HG03095 (cell line): ENCODE data around the gene CFAP97.
"Not testable (repeated sequence)": the region's sequence is repeated elsewhere in the genome, so short reads cannot be mapped to it uniquely, and the experiment has no call there.

Experiments used
- ATAC-seq: cut with Tn5 transposase; IDR thresholded peaks from one replicate; pipeline ENCODE4 v1.9.1; 2021; ENCODE audit warnings: moderate library complexity; ENCODE audit not compliant: unreplicated experiment

CFAP97 gene

DNA sequence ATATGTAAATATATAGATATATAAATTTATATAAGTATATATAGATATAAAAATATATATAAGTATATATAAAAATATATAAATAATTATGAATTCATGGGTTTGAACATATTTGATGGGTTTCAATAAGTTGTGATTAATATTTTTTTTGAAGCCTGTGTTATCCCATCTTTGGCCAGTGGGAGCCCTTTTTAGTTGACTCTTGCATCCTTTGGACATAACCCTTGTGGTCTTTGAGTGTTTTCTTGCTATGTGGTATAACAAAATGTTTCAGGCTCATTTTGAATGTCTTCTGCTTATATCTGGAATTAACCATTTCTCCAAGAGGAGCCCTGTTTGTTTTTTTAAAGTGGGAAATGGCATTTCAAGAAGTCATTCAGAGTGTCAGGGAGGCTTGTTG is 20.8 kb upstream of the CFAP97 start:
- ATAC-seq = no peak

DNA sequence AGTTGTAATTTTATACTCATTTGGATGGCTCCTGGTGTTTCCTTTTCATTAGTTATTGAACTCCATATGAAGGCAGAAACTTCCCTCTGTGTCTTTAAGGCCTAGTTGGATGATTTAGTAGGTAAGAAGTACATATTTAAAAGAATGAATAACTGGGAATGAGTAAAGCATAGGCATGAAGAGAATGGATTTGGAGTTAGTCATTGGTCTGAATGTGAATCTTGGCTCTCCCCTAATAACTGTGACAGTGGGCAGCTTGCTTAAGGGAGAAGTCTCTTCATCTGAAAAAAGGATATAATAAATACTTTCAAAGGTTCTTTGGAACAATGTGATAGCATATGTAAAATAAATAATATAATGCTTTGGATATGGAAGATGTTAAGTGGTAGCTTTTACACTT is 18.8 kb upstream of the CFAP97 start:
- ATAC-seq = no peak

DNA sequence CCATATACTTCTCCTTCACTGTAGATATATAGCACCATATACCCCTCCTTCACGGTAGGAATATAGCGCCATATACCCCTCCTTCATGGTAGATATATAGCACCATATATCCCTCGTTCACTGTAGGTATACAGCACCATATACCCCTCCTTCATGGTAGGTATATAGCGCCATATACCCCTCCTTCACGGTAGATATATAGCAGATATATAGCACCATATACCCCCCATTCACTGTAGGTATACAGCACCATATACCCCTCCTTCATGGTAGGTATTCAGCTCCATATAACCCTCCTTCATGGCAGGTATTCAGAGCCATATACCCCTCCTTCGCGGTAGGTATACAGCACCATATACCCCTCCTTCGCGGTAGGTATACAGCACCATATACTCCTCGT is 18.1 kb upstream of the CFAP97 start:
- ATAC-seq = no peak

DNA sequence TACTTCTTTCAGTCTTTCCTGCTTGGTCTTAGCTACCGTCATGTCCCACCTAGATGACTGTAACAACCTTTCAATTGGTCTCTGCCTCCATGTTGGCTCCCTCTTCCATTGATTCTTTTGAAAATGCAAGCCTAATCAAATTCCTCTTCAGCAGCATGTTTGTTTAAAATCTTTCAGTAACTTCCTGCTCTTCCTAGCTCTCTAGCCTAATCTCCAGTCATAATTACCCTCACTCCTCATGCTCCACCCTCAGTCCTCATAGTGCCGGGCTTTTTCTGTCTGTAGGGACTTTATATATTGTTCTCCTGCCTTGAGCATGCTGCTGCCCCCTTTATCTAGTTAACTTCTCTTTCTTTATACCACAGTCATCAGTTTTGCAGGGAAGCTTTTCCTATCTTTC is 17.7 kb upstream of the CFAP97 start:
- ATAC-seq = no peak

DNA sequence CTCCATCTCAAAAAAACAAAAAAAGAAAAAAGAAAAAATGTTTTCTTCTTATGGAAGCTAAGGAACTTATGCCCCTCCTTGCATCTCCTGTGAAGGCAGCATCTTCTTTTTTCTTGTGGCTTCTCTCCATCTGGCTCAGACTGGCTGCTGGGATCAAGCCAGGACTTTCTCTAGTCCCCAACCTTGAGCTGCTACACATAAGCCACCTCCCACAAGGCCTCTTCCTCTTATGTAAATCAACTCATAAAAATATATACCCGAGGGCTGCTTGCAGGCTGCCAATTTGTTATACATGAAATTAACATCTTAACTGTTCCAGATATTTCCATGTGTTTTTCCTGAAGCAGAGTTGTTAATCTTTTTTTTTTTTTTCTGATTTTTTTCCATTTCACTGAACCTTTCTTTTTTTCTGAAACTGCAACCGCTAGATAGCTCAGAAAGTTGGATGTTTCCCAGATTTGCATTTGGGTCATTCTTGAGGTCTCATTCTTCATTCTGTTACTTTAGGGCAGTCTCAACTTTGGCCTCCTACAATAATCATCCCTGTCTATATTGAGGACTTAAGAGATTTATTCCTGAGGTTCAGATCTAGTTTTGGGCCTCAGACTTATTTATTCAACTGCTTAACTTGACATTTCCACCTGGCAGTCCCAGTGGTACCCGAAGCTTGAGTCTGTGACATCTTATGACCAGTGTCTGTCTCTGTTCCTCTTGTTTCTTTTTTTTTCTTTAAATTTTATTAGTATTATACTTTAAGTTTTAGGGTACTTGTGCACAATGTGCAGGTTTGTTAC is 15.9 kb upstream of the CFAP97 start:
- ATAC-seq = peak; percentile 61

DNA sequence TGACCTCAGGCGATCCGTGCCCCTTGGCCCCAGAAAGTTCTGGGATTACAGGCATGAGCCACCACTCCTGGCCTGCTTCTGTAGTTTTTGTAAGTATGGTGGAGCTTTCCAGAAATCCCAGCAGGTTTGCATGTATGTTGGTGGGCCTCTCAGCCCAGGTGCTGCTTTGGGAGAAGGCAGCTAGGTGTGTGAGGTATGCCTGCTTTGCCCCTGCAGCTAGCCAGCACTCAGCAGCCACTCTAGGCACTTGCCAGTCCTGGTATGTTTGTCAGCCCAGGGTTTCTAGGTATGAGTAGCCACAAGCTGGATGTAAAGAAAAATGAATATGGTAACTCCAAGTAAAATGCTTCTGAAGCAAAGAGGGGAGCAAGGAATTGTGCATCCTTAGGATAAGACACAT is 14.5 kb upstream of the CFAP97 start:
- no peak for ATAC-seq

DNA sequence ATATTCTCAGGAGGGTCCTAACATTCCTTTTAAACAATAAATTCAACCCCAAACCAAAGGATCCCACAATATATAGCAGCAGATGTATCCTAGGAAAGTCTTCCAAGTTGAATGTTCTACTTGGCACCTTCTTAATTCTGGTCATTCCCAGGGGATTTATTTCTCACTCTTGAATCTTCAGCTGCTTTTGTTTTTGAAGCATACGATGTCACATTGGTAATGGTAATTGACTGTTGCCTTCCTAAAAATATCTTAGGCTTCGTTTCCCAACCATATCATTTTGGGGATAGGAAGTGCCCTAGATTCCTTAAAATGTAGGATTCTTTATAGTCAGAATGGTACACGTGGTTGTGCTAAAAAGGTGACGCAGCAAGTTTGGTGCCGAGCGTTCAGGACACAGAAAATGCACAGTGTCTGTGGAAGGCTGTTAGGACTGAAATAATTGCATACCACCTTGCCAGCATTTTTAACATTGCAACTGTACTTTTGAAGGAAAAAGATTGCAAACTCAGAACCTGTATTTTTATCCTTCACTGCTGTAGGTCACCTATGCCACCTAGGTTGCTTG is 13.7 kb upstream of the CFAP97 start:
- ATAC-seq = no peak

DNA sequence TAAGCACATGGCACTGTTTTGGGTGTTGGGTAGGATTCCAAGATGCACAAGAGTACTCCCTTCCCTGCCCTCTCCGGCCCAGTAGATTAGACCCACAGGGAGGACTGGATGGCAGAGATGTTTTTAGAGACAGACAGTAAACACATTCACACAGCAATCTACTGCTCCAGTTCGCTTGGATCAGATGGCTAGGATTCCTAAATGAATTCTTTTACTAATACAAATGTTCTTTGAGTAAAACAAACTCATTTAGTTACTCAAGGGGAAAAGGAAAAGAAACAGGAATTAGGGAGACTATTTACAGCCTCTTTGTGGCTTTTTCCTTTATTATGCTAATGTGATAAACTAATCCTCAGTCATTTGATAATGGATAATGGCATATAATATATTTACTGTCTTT is 11.5 kb upstream of the CFAP97 start:
- ATAC-seq = no peak

DNA sequence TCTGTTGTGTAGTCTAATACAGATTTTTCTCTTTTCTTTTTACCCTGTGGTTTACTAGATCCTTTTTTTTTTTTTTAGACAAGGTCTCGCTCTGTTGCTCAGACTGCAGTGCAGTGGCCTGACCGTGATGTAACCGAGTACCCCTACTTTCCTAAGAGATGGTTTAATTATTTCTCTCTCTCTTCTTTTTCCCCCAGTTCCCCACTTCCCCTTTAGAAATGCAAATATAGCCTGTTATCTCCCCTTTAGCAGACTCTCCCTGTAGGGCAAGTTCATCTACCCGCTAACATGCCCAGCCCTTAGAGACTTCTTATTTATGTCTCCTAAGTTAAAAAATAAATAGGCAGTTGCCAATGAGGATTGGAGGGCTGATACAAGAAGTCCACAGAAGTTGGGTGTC is 10.1 kb upstream of the CFAP97 start:
- peak; percentile 43 for ATAC-seq

DNA sequence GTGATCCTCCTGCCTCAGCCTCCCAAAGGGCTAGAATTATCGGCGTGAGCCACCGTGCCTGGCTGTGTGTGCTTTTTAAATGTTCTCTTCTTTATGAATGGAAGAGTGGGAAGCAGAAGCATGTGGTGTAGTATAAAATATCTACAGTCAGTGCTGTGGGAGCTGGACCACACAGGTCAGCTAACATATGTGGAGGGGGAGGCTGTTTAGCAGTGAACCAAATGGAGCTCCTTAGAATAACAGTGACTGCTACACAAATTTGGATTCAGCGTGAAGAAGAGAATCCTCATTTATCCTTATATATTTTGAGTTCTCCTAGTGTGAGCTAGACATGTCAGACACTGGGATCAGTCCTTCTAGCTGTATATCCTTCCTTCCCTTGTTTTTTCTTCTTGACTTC is 8.8 kb upstream of the CFAP97 start:
- ATAC-seq = no peak

DNA sequence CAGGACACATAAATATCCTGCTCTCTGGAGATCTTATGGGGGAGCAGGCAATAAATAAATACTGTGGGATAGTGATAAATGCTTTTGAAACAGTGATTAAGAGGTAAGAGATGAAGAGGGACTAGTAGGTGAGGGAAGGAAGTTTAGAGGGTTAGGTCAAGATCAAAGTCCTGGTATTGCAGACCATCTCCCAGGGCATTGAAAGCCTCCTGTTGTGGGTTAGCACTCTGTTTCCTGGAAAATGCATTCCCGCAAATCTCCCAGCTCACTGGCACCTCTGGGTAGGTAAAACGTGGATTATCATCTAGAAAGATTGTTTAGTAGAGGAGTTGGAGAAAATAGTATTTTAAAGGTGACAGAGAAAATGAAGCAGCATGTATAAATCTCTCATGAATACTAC is 7.8 kb upstream of the CFAP97 start:
- ATAC-seq = no peak

DNA sequence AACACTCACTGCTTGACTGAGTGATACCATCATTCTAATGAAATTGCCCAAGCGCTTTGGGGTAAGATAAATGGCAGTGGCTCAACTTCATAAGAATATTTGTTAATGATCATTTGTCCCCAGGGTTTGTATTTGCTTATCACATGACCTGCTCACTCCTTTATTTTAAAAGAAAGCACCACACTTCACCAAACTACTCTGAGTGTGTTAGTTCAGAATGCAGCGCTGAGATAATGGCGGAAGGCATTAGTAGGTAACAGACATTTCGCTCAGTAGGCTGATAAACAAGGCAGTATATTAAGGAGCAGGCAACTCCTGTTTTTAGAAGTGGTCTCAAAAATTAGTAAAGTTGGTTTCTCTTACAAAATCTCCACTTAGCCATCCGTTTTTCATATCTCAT is 7.2 kb upstream of the CFAP97 start:
- no peak for ATAC-seq

DNA sequence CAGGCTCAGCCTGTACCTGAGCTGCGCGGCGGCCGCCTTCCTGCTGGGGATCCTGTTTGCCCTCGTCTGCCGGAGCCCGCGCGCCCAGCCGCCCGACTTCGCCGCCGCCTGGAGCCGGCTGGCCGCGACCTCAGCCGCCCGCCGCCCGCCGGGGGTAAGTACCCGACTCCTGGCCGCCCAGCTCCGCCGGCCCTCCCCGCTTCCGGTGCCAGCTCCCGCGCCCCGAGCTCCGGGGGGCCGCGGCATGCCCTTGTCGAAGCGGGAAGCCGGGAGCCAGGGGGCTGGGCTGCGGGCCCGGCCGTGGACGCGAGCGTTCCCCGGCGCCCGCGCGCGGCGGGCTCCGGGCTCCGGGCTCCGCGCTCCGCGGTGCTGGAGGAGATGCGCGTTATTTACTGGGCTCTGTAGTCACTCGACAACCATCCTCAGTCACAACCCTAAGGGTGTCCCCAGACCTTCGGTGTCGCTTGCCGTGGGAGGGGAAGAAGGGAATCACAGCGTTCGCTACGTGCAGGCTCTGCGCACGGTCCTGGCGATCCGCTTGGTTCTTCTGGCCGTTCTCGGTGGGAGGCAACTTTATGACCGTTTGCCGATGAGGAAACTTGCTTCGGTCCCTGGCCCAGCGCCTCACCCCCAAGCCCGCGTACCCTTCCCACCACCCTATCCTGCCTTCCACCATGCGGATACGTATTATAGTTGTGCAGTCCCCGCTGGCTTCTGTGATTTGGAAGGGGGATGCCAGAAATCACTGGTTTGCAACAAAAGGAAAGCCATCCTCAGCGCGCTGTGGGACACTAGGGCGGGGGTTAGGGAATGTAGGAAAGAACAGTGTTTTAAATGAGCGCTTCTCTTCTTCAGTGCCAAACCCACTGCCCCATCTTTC is 6.5 kb upstream of the CFAP97 start:
- peak; percentile 2 for ATAC-seq

DNA sequence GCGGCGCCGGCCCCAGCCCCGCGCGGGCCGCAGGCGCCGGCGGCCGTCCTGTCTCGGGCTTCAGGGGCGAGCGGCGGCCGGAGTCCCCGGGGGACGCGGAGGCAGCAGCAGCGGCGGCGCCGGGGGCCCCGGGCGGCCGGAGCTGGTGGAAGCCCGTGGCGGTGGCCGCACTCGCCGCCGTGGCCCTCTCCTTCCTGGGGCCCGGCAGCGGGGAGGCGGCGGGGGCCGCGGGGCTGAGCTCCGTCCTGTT is 6.0 kb upstream of the CFAP97 start:
- ATAC-seq = peak; percentile 9

DNA sequence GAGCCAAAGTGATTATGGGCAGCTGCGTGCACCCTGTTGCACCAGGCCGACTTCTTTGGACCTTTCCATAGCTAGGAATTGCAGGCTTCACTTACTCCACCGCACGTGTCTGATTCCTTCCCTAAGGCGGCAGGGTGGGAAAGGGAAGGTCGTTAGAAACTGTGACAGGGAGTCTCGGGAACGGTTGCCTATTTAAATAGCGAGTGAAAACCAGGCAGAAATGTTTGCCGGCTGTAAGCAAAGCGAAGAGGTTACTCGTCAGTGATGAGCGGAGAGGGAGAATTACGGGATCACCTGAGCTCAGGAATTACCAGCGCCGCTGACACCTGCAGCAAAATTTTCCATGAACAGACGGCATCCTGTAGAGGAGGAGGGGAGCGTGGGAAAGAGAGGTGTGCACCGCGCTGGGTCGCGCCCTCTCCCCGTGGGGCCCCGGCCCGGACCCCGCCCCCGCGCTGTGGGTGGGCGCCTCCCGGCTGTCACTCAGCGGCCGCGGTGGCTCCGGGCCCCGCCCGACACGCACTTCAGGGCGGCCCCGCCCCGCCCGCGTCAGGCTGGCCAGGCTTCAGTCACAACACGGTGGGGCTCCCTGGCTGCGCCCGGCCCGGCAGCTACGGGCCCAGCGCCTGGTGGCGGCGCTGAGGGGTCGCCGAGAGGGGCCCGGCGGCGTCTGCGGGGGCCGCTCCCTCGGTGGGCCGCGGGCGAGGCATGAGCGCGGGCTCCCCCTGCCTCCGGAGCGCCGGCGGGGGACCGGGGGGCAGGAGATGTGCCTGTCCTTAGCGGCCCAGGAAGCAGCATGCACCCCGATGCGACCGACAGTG is 5.4 kb upstream of the CFAP97 start, which contains the start of gene SNX25:
SNX25 (plus strand) TSS at position 568 of the 821 bp plus-strand sequence; CDS start at position 797, 229 bp downstream.
- peak; percentile 65 for ATAC-seq

DNA sequence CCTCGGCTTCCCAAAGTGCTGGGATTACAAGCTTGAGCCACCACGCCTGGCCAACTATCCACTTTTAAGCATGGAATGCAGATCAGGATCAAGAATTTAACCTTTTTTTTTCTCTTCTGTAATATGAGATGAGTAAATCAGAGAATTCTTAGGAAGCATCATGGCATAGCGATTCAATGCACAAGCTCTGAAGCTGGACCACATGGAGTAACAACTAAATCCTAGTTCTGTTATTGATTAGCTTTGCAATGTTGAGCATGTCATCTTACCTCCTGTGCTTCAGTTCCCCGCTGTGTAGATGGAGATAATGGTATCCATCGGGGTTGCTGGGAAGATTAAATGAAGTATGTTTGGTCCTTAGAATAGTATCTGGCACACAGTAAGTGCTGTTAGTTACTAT is 3.7 kb upstream of the CFAP97 start:
- ATAC-seq = no peak

DNA sequence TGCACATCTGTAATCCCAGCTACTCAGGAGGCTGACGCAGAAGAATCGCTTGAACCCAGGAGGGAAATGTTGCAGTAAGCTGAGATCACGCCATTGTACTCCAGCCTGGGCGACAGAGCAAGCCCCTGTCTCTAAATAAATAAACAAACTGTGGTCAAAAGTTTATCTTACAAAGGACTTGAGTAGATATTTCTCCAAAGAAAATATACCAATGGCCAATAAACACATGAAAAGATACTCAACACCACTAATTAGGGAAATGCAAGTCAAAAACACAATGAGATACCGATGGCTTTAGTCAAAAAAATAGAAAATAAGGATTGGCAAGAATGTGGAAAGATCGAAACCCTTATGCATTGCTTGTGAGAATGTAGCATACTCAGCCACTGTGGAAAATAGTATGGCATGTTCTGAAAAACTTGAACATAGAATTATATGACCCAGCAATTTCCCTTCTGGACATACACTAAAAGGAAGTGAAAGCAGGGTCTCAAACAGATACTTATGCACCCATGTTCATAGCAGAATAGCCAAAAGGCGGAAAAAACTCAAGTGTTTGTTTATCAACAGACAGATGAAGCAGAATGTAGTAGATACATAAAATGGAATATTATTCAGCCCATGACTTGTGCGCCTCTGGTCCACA is 2.0 kb upstream of the CFAP97 start:
- ATAC-seq = no peak

DNA sequence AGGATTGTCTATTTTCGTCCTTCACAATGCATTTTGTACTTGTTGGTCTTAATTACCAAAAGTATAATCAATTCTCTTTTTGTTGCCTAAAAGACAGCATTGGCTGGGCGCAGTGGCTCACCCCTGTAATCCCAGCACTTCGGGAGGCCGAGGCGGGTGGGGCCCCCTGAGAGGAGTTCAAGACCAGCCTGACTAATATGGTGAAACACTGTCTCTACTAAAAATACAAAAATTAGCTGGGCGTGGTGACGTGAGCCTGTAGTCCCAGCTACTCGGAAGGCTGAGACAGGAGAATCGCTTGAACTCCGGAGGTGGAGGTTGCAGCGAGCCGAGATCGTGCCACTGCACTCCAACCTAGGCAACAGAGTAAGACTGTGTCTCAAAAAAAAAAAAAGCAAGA is 1.3 kb upstream of the CFAP97 start:
- ATAC-seq = not testable (repeated sequence)

DNA sequence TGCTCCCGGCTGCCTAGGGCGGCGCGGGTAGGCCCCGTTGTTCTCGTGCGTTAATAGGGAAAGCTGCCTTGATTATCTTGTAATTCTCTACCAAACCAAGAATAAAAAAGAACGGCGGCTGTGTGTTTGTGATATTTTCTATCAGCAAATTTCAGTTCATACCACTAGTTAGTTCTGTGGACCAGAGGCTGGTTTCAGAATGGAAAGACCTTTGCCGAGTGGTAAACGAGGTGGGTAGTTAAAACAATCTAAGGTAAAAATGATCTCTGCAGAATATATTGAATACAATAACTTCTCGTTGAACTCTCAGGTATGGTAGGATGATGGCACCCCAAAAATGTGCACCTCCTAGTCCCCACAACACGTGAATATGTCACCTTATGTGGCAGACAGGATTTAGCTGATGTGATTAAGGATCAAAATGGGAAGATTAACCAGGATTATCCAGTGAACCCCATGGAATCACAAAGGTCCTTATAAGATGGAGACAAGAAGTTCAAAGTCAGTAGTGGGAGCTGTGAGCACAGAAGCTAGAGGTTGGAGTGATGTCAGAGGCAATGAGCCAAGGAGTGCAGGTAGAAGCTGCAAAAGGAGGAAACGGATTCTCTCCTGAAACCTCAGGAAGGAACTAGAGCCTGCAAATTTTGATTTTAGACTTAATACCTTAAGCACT is 574 bp upstream of the CFAP97 start:
- ATAC-seq = no peak

DNA sequence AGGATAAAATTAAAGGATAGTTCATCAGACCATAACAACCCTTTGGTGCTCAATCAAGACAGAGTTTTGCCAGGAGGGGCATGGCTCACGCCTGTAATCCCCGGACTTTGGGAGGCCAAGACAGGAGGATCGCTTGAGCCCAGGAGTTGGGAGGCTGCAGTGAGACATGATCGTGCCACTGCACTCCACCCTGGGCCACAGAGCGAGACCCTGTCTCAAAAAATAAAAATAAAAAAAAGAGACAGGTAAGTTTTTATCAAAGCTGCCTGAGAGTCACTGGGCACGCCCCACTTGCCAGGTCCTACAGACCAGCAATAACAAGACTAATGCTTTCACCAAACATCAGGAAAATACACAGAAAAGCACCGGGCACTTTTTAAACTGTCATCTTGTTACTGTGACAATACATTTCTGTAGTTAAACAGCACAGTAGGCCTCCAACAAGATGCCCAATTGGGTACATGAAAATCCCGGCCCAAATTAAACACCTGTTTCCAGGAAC is 765 bp downstream of the CFAP97 start:
- no peak for ATAC-seq
